K562 treated with DMSO at 1 percent for 48 hours (cell line): ENCODE data around the gene PRICKLE3. TPM values are rescaled to one million over a fixed set of nuclear protein-coding genes. Genes with fewer than 3 reads are reported as not detected.

ENCODE experiments used
- total RNA-seq: library from RNA; unstranded; fragments of 300-600 nt; gene quantifications from 2 replicates; pipeline ENCODE4 v1.2.3, GENCODE V29; 2022; ENCODE audit warnings: low replicate concordance; ENCODE audit errors: extremely low read depth

Gene PRICKLE3
- total RNA-seq = not detected in 2 replicates

GRCh38 chrX:49186125-49187027 lies at the start of gene PRICKLE3:
Gene PRICKLE3 (minus strand): TSS chrX:49186373. CDS start chrX:49186297, 76 bp downstream.

GRCh38 chrX:49233176-49233575 lies 47.0 kb upstream of the PRICKLE3 start, which contains the start of gene CACNA1F:
Gene CACNA1F (minus strand): TSS chrX:49233340. CDS start chrX:49233309, 31 bp downstream.

GRCh38 chrX:49199906-49200771 lies 14.0 kb upstream of the PRICKLE3 start, which contains the start of gene SYP:
Gene SYP (minus strand): TSS chrX:49200193. CDS start chrX:49200186, 7 bp downstream.

GRCh38 chrX:49171752-49172279 lies 14.4 kb downstream of the PRICKLE3 start, which contains the start of gene PLP2:
Gene PLP2 (plus strand): TSS chrX:49171898. CDS start chrX:49172001, 103 bp downstream.

GRCh38 chrX:49162620-49163019 lies 23.6 kb downstream of the PRICKLE3 start, which contains the start of gene MAGIX:
Gene MAGIX (plus strand): TSS chrX:49162758. CDS start chrX:49162890, 132 bp downstream.

Other genes starting within 250 kb of the PRICKLE3 start
- gene OTUD5, start 228.8 kb downstream of the PRICKLE3 start, total RNA-seq = not detected in 2 replicates
- not detected in 2 replicates for gene KCND1, start 214.5 kb downstream of the PRICKLE3 start, total RNA-seq
- gene GRIPAP1, start 184.1 kb downstream of the PRICKLE3 start, total RNA-seq = not detected in 2 replicates
- gene TFE3, start 143.0 kb downstream of the PRICKLE3 start, total RNA-seq = not detected in 2 replicates
- gene CCDC120, start 127.4 kb downstream of the PRICKLE3 start, total RNA-seq = not detected in 2 replicates
- gene PRAF2, start 112.4 kb downstream of the PRICKLE3 start, total RNA-seq = not detected in 2 replicates
- gene WDR45, start 106.5 kb downstream of the PRICKLE3 start, total RNA-seq = not detected in 2 replicates
- gene GPKOW, start 62.6 kb downstream of the PRICKLE3 start, total RNA-seq = not detected in 2 replicates
- gene MAGIX, start 23.6 kb downstream of the PRICKLE3 start, total RNA-seq = not detected in 2 replicates
- gene PLP2, start 14.5 kb downstream of the PRICKLE3 start, total RNA-seq = not detected in 2 replicates
- gene SYP, start 13.8 kb upstream of the PRICKLE3 start, total RNA-seq = not detected in 2 replicates
- not detected in 2 replicates for gene CACNA1F, start 47.0 kb upstream of the PRICKLE3 start, total RNA-seq
- gene CCDC22, start 49.1 kb upstream of the PRICKLE3 start, total RNA-seq = not detected in 2 replicates
- gene FOXP3, start 78.3 kb upstream of the PRICKLE3 start, total RNA-seq = not detected in 2 replicates
- not detected in 2 replicates for gene PPP1R3F, start 83.4 kb upstream of the PRICKLE3 start, total RNA-seq
- not detected in 2 replicates for gene GAGE10, start 117.3 kb upstream of the PRICKLE3 start, total RNA-seq
- not detected in 2 replicates for gene GAGE12J, start 135.7 kb upstream of the PRICKLE3 start, total RNA-seq
- not detected in 2 replicates for gene GAGE13, start 145.2 kb upstream of the PRICKLE3 start, total RNA-seq